GM21360 (cell line): ENCODE measurements around the gene PPP1R37.
A peak's percentile ranks its signal among the peaks of the same experiment; 100 is the strongest.

ENCODE experiments used
- ATAC-seq: cut with Tn5 transposase; IDR thresholded peaks from one replicate; pipeline ENCODE4 v1.9.1; 2021; ENCODE audit warnings: mild to moderate bottlenecking, moderate library complexity; ENCODE audit not compliant: unreplicated experiment

PPP1R37 gene

GRCh38 chr19:45070861-45071544 is 22.0 kb upstream of the PPP1R37 start:
- ATAC-seq: no peak

DNA sequence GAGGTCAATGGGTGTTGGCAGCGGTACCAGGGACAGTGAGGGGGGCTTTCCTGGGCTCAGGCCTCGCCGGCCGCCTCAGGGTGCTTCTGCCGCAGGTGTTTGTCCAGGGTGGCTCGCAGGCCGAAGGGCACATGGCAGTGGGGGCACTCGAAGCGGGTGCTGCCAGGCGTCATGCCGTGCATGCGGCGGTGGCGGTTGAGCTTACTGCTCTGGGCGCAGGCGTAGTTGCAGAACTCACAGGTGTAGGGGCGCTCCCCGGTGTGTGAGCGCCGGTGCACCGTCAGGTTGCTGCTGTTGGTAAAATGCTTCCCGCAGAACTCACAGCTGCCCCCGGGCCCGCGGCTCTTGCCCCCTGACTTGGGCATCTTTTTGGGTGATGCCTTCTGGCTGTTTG is 21.4 kb upstream of the PPP1R37 start:
- no peak for ATAC-seq

DNA sequence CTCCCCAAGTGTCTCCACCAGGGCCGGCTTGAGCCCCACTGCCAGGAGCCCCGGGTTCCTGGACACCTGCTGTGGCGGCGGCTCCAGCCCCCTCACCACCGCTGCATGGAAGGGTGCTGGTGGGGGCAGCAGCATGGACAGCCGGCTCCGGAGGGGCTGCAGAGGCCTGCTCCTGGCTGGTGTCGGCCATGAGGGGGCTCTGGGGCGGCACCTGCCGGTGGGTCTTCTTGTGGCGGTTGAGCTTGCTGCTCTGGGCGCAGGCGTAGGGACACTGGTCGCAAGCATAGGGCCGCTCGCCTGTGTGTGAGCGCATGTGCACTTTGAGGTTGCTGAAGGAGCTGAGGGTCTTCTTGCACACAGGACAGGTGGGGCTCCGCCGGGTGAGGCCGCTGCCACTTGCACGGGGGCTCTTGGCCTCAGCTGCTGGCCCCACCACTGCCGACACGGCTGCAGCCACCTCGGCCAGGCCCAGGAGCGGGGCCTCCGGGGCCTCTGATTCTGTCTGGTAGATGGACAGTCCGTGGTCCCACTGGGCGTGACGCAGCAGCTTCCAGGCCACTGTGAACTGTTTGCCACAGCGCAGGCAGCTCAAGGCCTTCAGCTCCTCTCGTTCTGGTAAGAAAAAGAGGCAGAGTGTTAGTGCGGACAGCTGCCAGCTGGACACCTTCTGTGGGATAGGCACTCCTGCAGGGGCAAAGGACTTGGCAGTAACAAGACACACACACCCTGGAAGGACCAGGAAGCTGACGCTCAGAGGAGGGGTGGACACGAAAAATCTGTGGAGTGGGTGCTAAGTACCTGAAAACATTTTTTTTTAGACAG is 20.8 kb upstream of the PPP1R37 start:
- no peak for ATAC-seq

- no peak for ATAC-seq
Observed at GRCh38 chr19:45074744-45075300, 18.2 kb upstream of the PPP1R37 start.

DNA sequence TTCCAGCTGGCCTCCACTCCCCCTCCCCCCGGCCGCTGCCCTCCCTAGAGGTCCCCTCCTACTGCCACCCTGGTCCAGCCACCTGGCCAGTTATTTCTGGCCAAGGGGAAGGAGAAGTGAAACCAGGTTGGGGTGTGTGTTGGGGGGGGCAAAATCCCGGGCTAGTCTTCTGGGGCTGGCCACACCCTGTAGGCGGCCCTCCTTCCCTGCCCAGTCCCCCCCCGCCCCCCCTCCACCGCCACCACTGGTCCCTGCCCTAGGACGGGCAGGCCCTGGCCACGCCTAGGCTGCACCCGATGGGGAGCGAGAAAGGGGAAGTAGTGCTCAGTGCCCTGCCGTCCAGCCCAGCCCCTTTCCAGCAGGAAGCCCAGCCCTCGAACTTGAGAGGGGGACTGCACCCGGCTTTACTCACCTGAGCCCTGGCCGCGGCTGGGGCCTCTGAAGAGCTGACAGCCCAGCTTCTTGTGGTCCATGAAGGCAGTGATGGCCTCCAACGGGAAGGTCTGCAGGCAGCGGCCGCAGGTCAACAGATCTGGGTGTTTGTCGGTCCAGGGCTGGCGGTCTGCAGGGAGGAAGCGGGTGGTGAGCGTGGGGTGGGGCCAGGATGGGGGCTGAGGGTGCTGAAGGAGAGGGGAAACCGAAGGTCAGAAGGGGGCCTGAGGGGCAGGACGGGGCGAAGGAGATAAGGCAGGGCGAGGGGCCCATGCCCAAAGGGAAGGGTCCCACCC is 17.5 kb upstream of the PPP1R37 start:
- peak; percentile 46 for ATAC-seq

GRCh38 chr19:45076029-45076850 is 16.7 kb upstream of the PPP1R37 start, which contains the start of gene ZNF296:
ZNF296 (minus strand) TSS chr19:45076478; CDS start chr19:45076373, 105 bp downstream.
- ATAC-seq: peak; percentile 45

- no peak for ATAC-seq
Observed at GRCh38 chr19:45076851-45077730, 15.9 kb upstream of the PPP1R37 start.

GRCh38 chr19:45078390-45079062 is 14.5 kb upstream of the PPP1R37 start:
- ATAC-seq: no peak

GRCh38 chr19:45079063-45079910 is 13.7 kb upstream of the PPP1R37 start, which contains the start of gene GEMIN7:
GEMIN7 (plus strand) TSS chr19:45079260; CDS start chr19:45090115, 10,855 bp downstream.
- no peak for ATAC-seq

- ATAC-seq: no peak
Observed at GRCh38 chr19:45079911-45080370, 13.0 kb upstream of the PPP1R37 start.

- ATAC-seq: no peak
Observed at GRCh38 chr19:45082170-45082569, 10.8 kb upstream of the PPP1R37 start.

GRCh38 chr19:45086480-45086879 is 6.5 kb upstream of the PPP1R37 start:
- ATAC-seq: no peak

DNA sequence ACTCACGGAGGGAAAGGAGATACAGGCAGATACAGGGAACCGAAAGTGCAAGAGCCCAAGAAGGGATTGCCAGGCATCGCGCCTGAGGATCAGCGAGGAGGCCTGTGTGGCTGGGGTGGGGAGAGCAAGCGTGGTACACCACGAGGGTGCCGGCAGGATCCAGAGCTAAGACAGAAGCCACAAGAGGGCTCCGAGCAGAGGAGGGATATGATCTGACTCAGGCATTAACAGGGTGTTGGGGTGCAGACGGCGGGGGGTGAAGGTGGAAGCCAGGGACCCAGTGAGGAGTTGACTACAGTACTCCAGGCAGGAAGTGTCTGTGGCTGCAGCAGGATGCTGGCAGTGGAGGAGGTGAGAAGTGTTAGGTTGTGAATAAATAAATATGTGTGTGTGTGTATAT is 5.4 kb upstream of the PPP1R37 start:
- ATAC-seq: no peak

- ATAC-seq: no peak
Observed at GRCh38 chr19:45090034-45090433, 2.9 kb upstream of the PPP1R37 start.

- ATAC-seq: no peak
Observed at GRCh38 chr19:45090606-45091005, 2.4 kb upstream of the PPP1R37 start.

- peak; percentile 66 for ATAC-seq
Observed at GRCh38 chr19:45091031-45091923, 1.7 kb upstream of the PPP1R37 start.

DNA sequence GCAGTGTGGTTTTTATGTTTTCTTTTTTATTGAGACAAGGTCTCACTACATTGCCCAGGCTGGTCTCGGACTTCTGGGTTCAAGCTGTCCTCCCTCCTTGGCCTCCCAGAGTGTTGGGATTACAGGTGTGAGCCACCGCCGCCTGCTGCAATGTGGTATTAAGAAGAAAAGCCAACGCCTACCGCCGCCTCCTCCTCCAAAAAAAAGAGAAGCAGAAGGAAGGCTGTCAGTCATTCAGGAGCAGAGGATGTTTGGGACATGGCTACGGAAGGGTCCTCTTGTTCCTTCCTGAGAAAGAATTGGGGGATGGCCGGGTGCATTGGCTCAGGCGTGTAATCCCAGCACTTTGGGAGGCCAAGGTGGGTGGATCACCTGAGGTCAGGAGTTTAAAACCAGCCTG is 1.2 kb downstream of the PPP1R37 start:
- ATAC-seq: no peak
